ENCODE measurements around the gene TREX2.
"Not testable (repeated sequence)": the region's sequence is repeated elsewhere in the genome, so short reads cannot be mapped to it uniquely, and the experiment has no call there.

TREX2 gene

GRCh38 chrX:153408221-153408721, 37.6 kb downstream of the TREX2 start:
- no peak for DNase-seq (ENCODE audit: low spot score)

- no peak for DNase-seq (ENCODE audit: low spot score)
Observed at GRCh38 chrX:153407736-153408135, 38.1 kb downstream of the TREX2 start.

GRCh38 chrX:153406903-153407302, 39.0 kb downstream of the TREX2 start:
- no peak for DNase-seq (ENCODE audit: low spot score)

DNA sequence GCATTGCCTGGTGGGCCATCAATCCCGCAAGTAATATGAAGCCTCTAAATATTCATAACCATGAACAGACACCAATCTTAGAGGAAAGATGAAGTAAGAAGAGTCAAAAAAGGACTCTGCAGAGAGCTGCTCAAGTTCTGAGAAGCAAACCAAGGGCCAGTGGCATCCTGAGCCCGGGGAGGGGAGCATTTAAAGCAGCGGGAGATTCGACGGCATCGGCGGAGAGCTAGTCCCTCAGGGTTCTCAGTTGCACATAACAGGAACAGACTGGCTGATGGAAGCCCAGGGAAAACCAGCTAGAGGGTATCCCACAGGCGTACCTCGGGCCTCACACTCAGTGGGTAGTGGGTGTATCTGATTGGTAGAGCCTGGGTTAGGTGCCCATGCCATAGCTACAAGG, 39.8 kb downstream of the TREX2 start:
- no peak for DNase-seq (ENCODE audit: low spot score)

DNA sequence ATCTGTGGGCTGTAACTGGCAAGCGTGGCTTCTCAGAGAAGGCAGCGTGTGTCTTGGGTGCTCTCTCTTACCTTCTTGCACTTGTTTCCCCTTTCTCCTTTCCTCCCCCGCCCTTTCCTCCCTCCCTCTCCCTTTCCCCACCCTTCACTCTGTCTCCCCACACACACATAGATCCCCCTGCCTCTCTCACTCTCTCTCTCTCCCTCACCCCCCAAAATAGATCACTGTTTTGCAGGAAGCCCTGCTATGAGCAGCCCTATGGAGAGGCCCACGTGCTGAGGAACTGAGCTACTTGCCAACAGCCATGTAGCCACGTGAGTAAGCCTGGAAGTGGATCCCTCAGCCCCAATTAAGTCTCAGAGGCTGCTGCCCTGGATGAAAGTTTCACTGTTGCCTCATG, 40.4 kb downstream of the TREX2 start:
- DNase-seq (ENCODE audit: low spot score) = no peak

GRCh38 chrX:153404333-153404732, 41.5 kb downstream of the TREX2 start:
- DNase-seq (ENCODE audit: low spot score) = not testable (repeated sequence)

DNA sequence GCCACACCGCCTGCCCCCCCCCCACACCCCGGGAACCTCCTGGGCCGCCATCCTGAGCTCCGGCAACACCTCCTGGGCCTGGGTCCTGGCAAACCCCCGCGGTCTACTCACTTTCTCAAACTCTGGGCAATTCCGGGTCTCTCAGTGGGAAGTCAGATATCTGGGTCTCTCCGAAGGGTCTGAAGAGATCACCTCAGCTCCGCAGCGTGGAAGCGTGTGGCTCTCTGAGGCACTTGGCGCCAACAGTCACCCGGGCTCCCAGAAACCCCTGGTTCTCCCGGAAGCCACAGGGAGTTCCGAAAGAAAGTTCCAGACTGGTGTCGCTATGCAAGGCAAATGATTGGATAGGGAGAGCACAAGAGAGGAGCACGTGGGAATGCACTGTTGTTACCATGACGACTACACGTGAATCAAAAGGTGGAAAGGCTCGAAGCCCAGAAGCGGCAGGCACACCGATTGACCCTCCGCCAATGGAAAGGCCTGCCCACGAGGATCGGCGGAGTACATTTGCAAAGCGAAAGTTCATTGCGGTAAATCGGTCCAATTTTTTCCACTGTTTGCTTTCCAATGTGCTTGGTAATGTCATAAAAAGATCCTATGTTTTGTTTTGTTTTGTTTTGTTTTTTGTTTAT, 44.6 kb downstream of the TREX2 start, which contains the start of gene PNMA6E:
Gene PNMA6E (minus strand): TSS at position 218 of the 632 bp plus-strand sequence. CDS start 2,501 bp downstream, outside the sequence.
- no peak for DNase-seq (ENCODE audit: low spot score)

DNA sequence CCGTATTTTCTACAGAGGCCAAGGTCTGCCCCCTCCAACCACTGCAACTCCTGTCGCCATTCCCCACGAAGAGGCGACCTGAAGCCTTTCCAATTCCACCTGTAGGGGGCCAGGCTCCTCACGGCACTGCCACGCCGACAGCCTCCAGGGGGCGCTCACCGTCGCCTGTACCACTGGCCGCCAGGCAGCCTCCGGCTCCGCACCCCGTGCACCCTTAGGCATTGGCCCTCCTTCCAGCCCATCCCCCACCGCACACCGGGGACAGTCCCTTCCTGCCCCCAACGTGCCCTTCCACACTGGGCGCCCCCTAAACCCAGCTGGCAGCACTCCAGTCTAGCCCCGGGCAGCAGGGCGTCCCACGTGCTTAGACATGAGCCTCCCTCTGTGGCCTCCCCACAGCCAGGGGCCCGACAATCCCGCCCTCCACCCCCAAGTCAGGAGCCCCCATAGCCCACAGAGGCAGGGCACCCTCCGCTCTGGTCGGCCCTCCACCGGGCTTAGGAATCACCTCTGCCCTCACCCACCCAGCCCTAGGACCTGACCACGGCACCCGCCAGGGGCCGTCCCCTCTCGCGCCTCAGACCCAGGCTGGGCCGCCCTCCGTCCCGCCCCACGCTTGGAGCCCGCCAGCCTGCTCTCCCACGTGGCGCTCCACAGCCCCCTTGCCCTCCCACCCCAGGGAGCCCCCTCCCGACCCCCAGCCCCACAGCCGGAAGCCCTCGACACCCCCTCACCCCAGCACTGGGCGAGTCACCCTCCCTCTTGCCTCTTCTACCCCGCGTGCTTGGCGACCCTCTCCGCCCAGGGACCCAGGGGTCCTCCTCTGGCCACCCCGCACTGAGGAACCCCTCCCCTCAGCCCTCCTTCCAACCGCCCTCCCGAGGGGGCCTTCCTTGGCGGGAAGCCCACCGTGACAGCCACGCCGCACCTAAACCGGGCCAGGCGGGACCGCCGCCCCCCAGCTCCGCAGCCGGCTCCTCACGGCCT, 45.4 kb downstream of the TREX2 start:
- DNase-seq (ENCODE audit: low spot score) = peak; percentile 59

GRCh38 chrX:153398275-153398960, 47.4 kb downstream of the TREX2 start:
- no peak for DNase-seq (ENCODE audit: low spot score)

DNA sequence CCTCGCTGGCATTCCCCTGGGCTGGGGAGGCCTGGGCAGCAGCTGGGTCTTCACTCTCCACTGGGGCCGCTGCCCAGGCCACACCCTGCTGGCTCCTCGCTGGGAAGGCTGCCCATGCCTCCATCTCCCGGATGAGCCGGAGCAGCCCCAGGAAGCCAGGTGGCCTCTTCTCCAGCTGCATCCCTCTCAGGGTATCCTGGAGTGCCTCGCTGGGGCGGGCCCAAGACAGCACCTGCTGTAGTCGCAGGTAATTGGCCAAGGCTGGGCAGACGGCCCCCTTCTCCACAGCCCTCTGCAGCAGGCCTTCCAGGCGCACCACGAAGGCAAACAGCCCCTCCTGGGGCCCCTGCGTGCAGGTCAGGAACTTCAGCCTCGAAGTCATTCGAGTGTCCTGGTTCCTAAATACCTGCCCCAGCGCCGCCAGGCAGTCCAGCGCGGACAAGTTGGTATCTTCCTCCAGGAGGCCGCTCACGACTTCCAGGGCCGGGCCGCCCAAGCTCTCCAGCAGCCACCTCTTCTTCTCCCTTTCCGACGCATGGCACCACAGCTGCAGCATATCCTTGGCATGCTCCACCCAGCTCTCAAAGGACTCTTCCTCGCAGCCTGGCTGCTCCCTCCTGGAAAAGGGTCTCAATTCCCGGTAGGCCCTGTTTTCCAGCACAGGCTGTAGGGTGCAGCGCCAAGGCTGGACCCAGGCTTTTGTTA, 48.4 kb downstream of the TREX2 start:
- no peak for DNase-seq (ENCODE audit: low spot score)

DNA sequence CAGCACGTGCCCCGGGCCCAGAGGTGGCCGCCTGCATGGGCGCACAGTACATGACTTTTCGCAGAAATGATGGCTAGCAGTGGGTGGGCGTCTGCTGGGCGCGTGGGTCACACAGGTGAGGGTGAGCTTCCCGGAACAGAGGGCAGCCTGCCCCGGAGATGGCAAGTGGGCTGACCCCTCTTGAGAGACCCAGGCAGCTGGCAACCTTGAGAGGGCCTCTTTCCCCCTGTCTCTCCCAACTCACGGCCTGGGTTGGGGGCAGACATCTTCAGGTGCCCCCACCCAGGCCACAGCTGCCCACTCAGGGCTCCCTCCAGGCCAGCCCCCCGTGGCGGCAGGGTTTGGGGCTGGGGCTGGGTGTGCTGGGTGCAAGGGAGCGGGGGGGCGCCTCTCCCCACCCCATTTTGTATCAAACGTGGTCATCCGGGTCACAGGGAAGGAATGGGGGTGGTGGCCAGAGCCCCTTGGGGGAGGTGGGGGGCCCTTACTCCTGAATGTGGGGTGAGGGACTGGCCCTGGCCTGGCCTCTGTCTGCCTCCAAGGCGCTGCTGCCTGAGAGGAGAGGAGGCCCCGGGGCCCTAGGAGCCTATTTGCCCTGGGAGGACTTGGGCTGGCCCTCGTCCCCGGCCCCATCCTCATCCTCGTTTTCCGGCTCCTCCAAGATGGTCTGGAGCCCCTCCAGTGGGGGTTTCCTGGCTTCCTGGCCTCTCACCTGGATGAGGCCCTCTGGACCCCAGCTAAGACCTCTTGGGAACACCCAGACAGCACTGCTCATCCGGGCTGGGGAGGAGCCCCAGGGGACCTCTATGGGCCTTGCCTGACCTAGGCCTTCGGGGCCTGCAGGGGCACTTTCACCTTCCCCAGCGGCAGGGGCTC, 49.3 kb downstream of the TREX2 start:
- no peak for DNase-seq (ENCODE audit: low spot score)

DNA sequence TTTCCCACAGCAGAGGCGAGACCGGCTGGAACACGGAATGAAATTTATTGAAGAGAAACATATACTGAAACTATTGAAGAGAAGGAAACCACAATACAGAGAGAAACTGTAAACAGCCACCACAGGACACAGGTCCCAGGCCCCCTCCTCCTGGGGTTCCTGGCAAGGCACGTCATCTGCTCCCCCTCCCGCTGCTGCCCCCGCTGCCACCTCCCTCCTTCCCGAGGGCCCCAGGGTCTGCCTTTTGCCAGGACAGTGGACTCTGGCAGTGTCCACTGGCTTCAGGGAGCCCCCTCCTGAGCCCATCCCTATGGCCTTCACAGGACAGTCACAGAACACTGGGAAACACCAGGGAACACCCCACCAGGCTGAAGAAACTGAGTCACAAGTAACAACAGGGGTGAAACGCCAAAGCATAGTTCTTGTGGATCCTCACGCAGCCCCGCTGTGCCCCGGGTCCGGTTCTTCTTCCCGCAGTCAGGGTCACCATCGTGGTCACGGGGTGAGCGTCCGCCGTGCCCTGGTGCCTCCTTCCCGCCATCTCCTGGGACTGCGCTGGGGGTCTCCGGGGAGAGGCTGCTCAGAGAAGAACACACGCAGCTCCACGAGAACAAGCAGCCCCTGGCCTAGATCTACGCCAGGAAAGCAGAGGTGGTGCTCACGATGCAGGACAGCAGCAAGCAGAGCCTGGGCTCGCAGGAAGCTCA, 50.1 kb downstream of the TREX2 start:
- DNase-seq (ENCODE audit: low spot score) = no peak

GRCh38 chrX:153394612-153395011, 51.2 kb downstream of the TREX2 start:
- DNase-seq (ENCODE audit: low spot score) = no peak

Measured in COLO829 (cell line).